ENCODE results near the gene INPP5K.
"Not testable (repeated sequence)": the region's sequence is repeated elsewhere in the genome, so short reads cannot be mapped to it uniquely, and the experiment has no call there.

INPP5K gene

GRCh38 chr17:1452836-1453235 lies 63.6 kb downstream of the INPP5K start:
- Histone ChIP-seq H3K4me2 (ENCODE audit: low read length) (no peak overlapping the region), H3K9ac (ENCODE audit: low read length) (no peak overlapping the region), H3K79me1 (ENCODE audit: low read length) (peaks cover 10% of the 10 kb centered on the region), H3K4ac (ENCODE audit: low read depth, low read length) (peak overlapping the region; percentile 89), H3K27ac (ENCODE audit: low read depth, low read length) (no peak overlapping the region), H2AK5ac (ENCODE audit: low read length) (no peak overlapping the region), H3K18ac (ENCODE audit: low read length) (no peak overlapping the region), H2BK120ac (ENCODE audit: insufficient read depth, low read length, poor library complexity) (no peak overlapping the region), H3K4me3 (ENCODE audit: low read depth, low read length) (no peak overlapping the region), H2BK12ac (ENCODE audit: low read length) (no peak overlapping the region), H3K4me1 (ENCODE audit: control insufficient read depth in 1 of 2, insufficient read depth in 2 of 2, low read length in 2 of 2) (peaks cover 9 to 12% of the 10 kb centered on the region in 2 experiments), H2BK5ac (ENCODE audit: low read depth, low read length, poor library complexity) (no peak overlapping the region), H3K9me3 (ENCODE audit: insufficient read depth, low read depth, low read length) (peaks cover 2% of the 10 kb centered on the region), H3K36me3 (ENCODE audit: control insufficient read depth in 1 of 2, insufficient read depth in 2 of 2, low read length in 2 of 2) (peaks cover 8 to 16% of the 10 kb centered on the region in 2 experiments), H3K27me3 (ENCODE audit: insufficient read depth, low read length) (no peaks in the 10 kb centered on the region), H3K23ac (ENCODE audit: low read length) (no peak overlapping the region), H2AFZ (ENCODE audit: insufficient read depth, low read length, poor library complexity) (no peak overlapping the region), H4K12ac (ENCODE audit: low read depth, low read length) (no peak overlapping the region), H4K8ac (ENCODE audit: low read depth, low read length) (no peak overlapping the region), H3K14ac (ENCODE audit: low read length) (no peak overlapping the region), H3K79me2 (ENCODE audit: control insufficient read depth, insufficient read depth, low read length, poor library complexity) (peaks cover 41% of the 10 kb centered on the region), H4K91ac (ENCODE audit: low read depth, low read length) (no peak overlapping the region)
- DNase-seq: no peak
- no CpG with 5 or more reads among the region's 5 CpGs for WGBS (ENCODE audit: extremely low coverage, insufficient coverage, insufficient read length)

- H4K12ac ChIP-seq (ENCODE audit: low read depth, low read length); H3K4me3 ChIP-seq (ENCODE audit: low read depth, low read length); H2BK12ac ChIP-seq (ENCODE audit: low read length); H2BK120ac ChIP-seq (ENCODE audit: insufficient read depth, low read length, poor library complexity); H4K91ac ChIP-seq (ENCODE audit: low read depth, low read length); H3K9me3 ChIP-seq (ENCODE audit: insufficient read depth, low read depth, low read length); H2AFZ ChIP-seq (ENCODE audit: insufficient read depth, low read length, poor library complexity); H3K27me3 ChIP-seq (ENCODE audit: insufficient read depth, low read length); H3K27ac ChIP-seq (ENCODE audit: low read depth, low read length); H2BK5ac ChIP-seq (ENCODE audit: low read depth, low read length, poor library complexity); H2AK5ac ChIP-seq (ENCODE audit: low read length); H3K4me2 ChIP-seq (ENCODE audit: low read length); H3K14ac ChIP-seq (ENCODE audit: low read length); H3K23ac ChIP-seq (ENCODE audit: low read length); DNase-seq; H3K9ac ChIP-seq (ENCODE audit: low read length); H3K18ac ChIP-seq (ENCODE audit: low read length); H3K79me1 ChIP-seq (ENCODE audit: low read length); H4K8ac ChIP-seq (ENCODE audit: low read depth, low read length): not testable (repeated sequence)
- WGBS (ENCODE audit: extremely low coverage, insufficient coverage, insufficient read length): no CpG with 5 or more reads among the region's 21 CpGs
- H3K4me1 ChIP-seq (ENCODE audit: control insufficient read depth in 1 of 2, insufficient read depth in 2 of 2, low read length in 2 of 2): peaks cover 10 to 12% of the 10 kb centered on the region in 2 experiments
- peaks cover 8 to 23% of the 10 kb centered on the region in 2 experiments for H3K36me3 ChIP-seq (ENCODE audit: control insufficient read depth in 1 of 2, insufficient read depth in 2 of 2, low read length in 2 of 2)
- peak overlapping the region; percentile 64 for H3K4ac ChIP-seq (ENCODE audit: low read depth, low read length)
- H3K79me2 ChIP-seq (ENCODE audit: control insufficient read depth, insufficient read depth, low read length, poor library complexity): peaks cover 40% of the 10 kb centered on the region
Observed at GRCh38 chr17:1450261-1450660, 66.2 kb downstream of the INPP5K start.

GRCh38 chr17:1449412-1449967 lies 66.9 kb downstream of the INPP5K start:
- no peak overlapping the region for H3K4me2 ChIP-seq (ENCODE audit: low read length)
- no peaks in the 10 kb centered on the region for H3K9me3 ChIP-seq (ENCODE audit: insufficient read depth, low read depth, low read length)
- H2AK5ac ChIP-seq (ENCODE audit: low read length): no peak overlapping the region
- H3K18ac ChIP-seq (ENCODE audit: low read length): no peak overlapping the region
- no peaks in the 10 kb centered on the region for H3K79me1 ChIP-seq (ENCODE audit: low read length)
- H3K36me3 ChIP-seq (ENCODE audit: control insufficient read depth in 1 of 2, insufficient read depth in 2 of 2, low read length in 2 of 2): peaks cover 8 to 25% of the 10 kb centered on the region in 2 experiments
- no peak overlapping the region for H4K91ac ChIP-seq (ENCODE audit: low read depth, low read length)
- H3K23ac ChIP-seq (ENCODE audit: low read length): no peak overlapping the region
- H3K79me2 ChIP-seq (ENCODE audit: control insufficient read depth, insufficient read depth, low read length, poor library complexity): peaks cover 33% of the 10 kb centered on the region
- H3K9ac ChIP-seq (ENCODE audit: low read length): no peak overlapping the region
- H3K4me1 ChIP-seq (ENCODE audit: control insufficient read depth in 1 of 2, insufficient read depth in 2 of 2, low read length in 2 of 2): peaks cover 7 to 8% of the 10 kb centered on the region in 2 experiments
- WGBS (ENCODE audit: extremely low coverage, insufficient coverage, insufficient read length): no CpG with 5 or more reads among the region's 5 CpGs
- DNase-seq: no peak
- H3K4ac ChIP-seq (ENCODE audit: low read depth, low read length): peak overlapping the region; percentile 94
- no peak overlapping the region for H3K4me3 ChIP-seq (ENCODE audit: low read depth, low read length)
- no peak overlapping the region for H3K14ac ChIP-seq (ENCODE audit: low read length)
- H2BK5ac ChIP-seq (ENCODE audit: low read depth, low read length, poor library complexity): no peak overlapping the region
- H4K12ac ChIP-seq (ENCODE audit: low read depth, low read length): no peak overlapping the region
- no peak overlapping the region for H2AFZ ChIP-seq (ENCODE audit: insufficient read depth, low read length, poor library complexity)
- H3K27ac ChIP-seq (ENCODE audit: low read depth, low read length): no peak overlapping the region
- no peaks in the 10 kb centered on the region for H3K27me3 ChIP-seq (ENCODE audit: insufficient read depth, low read length)
- H2BK120ac ChIP-seq (ENCODE audit: insufficient read depth, low read length, poor library complexity): no peak overlapping the region
- no peak overlapping the region for H2BK12ac ChIP-seq (ENCODE audit: low read length)
- no peak overlapping the region for H4K8ac ChIP-seq (ENCODE audit: low read depth, low read length)

DNA sequence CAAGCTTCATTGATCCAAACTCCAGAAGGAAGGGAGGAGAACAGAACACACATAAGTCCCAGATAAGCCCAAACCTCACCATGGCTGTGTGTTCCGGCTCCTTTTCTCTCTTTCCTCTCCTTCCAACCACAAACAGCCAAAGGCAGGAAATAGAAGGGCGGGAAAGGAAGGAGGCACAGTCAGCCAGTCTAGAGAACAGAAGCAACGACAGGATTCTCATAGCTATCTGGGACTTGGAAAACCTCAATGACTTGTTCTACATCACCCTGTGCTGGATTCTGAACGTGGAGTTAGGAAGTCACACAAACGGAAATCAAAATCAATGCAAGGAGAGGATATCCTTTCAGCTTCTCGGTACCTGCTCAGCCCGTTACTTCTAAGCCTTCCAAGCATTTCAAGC lies 69.4 kb downstream of the INPP5K start:
- no peak overlapping the region for H3K4me3 ChIP-seq (ENCODE audit: low read depth, low read length)
- H3K14ac ChIP-seq (ENCODE audit: low read length): no peak overlapping the region
- H4K91ac ChIP-seq (ENCODE audit: low read depth, low read length): no peak overlapping the region
- H3K79me2 ChIP-seq (ENCODE audit: control insufficient read depth, insufficient read depth, low read length, poor library complexity): peaks cover 30% of the 10 kb centered on the region
- H2AK5ac ChIP-seq (ENCODE audit: low read length): no peak overlapping the region
- H2AFZ ChIP-seq (ENCODE audit: insufficient read depth, low read length, poor library complexity): no peak overlapping the region
- no peak overlapping the region for H3K18ac ChIP-seq (ENCODE audit: low read length)
- no peak for DNase-seq
- peaks cover 4 to 5% of the 10 kb centered on the region in 2 experiments for H3K4me1 ChIP-seq (ENCODE audit: control insufficient read depth in 1 of 2, insufficient read depth in 2 of 2, low read length in 2 of 2)
- H3K79me1 ChIP-seq (ENCODE audit: low read length): no peaks in the 10 kb centered on the region
- no peak overlapping the region for H4K8ac ChIP-seq (ENCODE audit: low read depth, low read length)
- no peak overlapping the region for H2BK120ac ChIP-seq (ENCODE audit: insufficient read depth, low read length, poor library complexity)
- H3K9ac ChIP-seq (ENCODE audit: low read length): no peak overlapping the region
- no peak overlapping the region for H2BK12ac ChIP-seq (ENCODE audit: low read length)
- H3K23ac ChIP-seq (ENCODE audit: low read length): no peak overlapping the region
- H4K12ac ChIP-seq (ENCODE audit: low read depth, low read length): no peak overlapping the region
- H3K4ac ChIP-seq (ENCODE audit: low read depth, low read length): peak overlapping the region; percentile 49
- WGBS (ENCODE audit: extremely low coverage, insufficient coverage, insufficient read length): no CpG with 5 or more reads among the region's 7 CpGs
- H2BK5ac ChIP-seq (ENCODE audit: low read depth, low read length, poor library complexity): no peak overlapping the region
- no peak overlapping the region for H3K27ac ChIP-seq (ENCODE audit: low read depth, low read length)
- peaks cover 2% of the 10 kb centered on the region for H3K9me3 ChIP-seq (ENCODE audit: insufficient read depth, low read depth, low read length)
- H3K27me3 ChIP-seq (ENCODE audit: insufficient read depth, low read length): no peaks in the 10 kb centered on the region
- H3K36me3 ChIP-seq (ENCODE audit: control insufficient read depth in 1 of 2, insufficient read depth in 2 of 2, low read length in 2 of 2): peaks cover 11 to 30% of the 10 kb centered on the region in 2 experiments
- no peak overlapping the region for H3K4me2 ChIP-seq (ENCODE audit: low read length)

Data from trophoblast cell (in vitro differentiated cells and primary cell).